Measurements from ENCODE around the gene RACK1. TPM values are rescaled to one million over a fixed set of nuclear protein-coding genes. Genes with fewer than 3 reads are reported as not detected.

The RACK1 gene
- total RNA-seq, 4 donors from 2014 or later, result 1,928 to 2,385 (median 2,165) TPM

DNA sequence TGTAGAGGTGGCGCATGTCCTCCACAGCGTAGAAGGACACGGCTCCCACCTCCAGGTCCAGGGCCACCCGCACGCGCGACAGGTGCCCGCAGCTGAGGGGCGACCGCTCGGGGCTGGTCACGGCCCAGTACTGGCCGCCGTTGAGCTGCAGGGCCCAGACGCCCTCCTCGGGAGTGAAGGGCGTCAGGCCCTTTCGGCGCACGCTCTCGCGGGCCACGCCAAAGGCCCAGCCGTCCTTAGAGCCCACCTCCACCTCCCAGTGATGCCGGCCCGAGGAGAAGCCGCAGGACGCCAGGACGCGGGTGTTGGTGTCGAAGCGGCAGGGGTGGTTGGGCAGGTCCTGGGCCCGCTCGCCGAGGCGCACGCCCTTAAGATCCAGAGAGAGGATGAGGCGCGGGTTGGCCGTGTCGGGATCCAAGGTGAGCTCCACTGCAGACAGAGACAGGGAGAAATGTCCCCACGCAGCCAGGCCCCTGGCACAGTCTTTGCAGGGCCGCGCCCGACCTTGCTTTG lies 48.4 kb downstream of the RACK1 start:
- ATAC-seq (ENCODE audit: low FRiP score), result no peak
- TF ChIP-seq, protein P1, sequence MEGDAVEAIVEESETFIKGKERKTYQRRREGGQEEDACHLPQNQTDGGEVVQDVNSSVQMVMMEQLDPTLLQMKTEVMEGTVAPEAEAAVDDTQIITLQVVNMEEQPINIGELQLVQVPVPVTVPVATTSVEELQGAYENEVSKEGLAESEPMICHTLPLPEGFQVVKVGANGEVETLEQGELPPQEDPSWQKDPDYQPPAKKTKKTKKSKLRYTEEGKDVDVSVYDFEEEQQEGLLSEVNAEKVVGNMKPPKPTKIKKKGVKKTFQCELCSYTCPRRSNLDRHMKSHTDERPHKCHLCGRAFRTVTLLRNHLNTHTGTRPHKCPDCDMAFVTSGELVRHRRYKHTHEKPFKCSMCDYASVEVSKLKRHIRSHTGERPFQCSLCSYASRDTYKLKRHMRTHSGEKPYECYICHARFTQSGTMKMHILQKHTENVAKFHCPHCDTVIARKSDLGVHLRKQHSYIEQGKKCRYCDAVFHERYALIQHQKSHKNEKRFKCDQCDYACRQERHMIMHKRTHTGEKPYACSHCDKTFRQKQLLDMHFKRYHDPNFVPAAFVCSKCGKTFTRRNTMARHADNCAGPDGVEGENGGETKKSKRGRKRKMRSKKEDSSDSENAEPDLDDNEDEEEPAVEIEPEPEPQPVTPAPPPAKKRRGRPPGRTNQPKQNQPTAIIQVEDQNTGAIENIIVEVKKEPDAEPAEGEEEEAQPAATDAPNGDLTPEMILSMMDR (IDR thresholded peaks at IDR 0.05), result no peak
- DNase-seq (ENCODE audit: low spot score), result no peak

DNA sequence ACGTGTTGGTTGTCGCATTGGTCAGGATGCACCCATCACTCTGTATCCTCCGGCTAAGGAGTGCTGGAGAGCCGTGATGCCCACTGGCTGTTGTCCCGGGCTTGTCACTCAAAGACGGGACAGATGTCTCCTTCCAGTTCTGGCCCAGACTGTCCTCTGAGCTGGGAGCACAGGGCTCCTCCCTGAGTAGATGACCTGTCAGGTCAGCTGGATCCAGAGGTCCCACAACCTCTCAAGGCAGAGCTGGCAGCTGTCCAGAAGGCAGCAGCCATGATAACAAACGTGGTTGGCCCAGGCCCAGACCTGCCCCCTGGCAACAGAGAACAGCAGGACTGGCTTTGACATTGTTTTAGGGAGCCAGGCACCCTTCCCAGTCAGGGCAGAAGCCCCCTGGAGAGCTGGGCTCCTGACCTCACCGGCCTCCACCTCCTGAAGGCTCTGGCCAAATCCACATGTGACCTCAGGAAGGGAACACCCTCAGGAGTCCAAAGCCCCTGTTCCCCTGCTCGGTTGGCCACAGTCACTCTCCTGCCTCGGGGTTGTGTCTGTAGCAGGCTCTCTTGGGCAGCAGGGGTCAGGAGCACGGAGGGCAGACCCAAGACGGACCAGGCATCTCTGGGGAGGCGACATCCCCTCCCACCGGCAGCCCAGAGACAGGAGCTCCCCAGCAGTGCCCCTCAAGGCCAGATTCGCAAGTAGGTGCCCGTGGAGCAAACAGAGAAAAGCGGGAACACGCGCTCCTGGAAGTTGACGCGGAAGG lies 49.0 kb downstream of the RACK1 start:
- DNase-seq (ENCODE audit: low spot score) (no peak), ATAC-seq (ENCODE audit: low FRiP score) (no peak)
- TF ChIP-seq, protein P1 (IDR thresholded peaks at IDR 0.05), result no peak

DNA sequence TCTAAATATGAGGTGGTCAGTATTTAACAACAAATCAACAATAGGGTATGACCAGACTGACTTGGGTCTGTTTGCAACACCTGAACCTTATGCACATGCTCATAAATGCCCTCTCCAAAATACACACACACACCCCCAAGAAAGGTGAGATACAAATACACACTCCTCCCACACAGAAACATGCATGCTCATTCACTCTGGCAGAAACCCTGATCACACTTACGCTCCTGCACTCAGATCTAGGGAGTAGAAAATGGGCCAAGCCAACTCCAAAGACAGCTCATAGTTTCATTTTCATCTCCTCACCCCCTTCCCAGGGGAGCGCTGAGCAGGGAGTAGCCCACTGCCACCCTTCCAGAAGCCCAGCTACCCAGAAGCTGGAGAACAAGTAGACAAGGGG lies 50.0 kb downstream of the RACK1 start:
- TF ChIP-seq, protein P1 (IDR thresholded peaks at IDR 0.05), result no peak
- ATAC-seq (ENCODE audit: low FRiP score) (no peak), DNase-seq (ENCODE audit: low spot score) (no peak)

DNA sequence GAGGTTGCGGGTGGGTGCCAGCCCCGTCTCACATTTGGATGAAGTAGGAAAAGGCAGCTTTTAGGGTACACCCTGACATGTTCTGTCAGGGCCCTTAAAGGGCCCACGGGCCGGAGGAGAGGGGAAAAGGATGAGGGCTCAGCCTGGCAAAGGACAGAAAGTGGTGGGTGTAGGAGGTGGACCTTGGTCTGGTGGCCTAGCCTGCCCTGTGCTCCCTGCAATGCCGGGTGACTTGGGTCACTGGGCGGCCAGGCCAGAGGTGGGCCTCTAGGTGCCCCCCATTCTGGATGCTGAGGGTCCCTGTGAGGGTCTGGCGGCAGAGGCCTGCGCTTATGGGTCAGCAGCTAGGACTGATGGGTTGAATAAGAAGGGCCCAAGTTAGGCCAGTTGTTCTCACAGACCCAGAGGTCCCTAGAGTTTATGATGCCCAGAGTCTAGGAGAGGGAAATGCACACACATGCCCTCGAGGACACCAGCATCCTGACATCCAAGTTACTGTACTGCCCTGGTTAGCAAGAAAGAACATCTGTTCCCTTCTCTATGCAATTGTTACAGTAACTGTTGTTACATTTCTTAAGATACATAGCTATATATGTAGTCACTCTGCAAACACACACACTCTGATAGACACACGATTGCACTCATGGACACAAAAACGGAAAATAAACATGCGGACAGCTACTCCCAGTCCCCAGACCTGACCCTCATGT lies 51.2 kb downstream of the RACK1 start:
- TF ChIP-seq, protein P1 (IDR thresholded peaks at IDR 0.05), result no peak
- DNase-seq (ENCODE audit: low spot score), result no peak
- no peak for ATAC-seq (ENCODE audit: low FRiP score)

DNA sequence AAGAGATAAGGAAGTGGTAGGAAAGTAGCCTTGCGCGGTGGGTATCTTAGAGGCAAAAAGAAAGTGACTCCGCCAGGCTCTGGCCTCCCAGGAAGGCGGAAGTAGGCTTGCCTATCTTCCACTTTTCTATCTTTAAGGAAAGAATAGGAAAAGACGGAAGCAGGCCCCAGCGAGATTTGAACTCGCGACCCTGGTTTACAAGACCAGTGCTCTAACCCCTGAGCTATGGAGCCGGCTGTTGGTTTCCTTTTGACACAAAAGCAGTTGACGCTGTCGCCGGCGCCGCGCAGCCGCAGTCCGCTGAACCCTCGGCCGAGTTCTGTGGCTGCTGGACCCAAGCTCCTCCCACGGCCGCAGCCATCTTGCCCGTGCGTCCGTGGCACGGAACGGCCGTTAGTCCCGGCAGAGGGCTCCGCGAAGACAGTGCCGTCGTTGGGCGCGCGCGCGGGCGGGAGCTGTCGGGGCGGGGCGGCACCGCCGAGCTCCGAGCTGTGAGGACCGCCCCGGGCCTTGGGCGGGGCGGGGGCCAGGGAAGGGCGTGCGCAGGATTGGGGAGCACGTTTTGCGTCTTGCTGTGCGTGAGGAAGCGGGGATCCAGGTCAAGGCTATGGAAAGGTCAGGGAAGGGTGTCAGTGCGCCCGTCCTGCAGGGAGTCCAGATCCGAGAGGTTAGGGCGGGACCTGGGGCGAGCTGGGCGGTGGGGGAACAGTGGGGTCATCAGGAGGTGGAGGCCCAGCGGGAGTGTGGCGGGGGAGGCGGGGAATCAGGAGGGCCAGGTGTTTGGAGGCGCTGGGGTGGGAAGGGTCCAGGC lies 52.0 kb downstream of the RACK1 start:
- ATAC-seq (ENCODE audit: low FRiP score) (peak; percentile 76), DNase-seq (ENCODE audit: low spot score) (peak; percentile 91)
- TF ChIP-seq, protein P1 (IDR thresholded peaks at IDR 0.05), result no peak

DNA sequence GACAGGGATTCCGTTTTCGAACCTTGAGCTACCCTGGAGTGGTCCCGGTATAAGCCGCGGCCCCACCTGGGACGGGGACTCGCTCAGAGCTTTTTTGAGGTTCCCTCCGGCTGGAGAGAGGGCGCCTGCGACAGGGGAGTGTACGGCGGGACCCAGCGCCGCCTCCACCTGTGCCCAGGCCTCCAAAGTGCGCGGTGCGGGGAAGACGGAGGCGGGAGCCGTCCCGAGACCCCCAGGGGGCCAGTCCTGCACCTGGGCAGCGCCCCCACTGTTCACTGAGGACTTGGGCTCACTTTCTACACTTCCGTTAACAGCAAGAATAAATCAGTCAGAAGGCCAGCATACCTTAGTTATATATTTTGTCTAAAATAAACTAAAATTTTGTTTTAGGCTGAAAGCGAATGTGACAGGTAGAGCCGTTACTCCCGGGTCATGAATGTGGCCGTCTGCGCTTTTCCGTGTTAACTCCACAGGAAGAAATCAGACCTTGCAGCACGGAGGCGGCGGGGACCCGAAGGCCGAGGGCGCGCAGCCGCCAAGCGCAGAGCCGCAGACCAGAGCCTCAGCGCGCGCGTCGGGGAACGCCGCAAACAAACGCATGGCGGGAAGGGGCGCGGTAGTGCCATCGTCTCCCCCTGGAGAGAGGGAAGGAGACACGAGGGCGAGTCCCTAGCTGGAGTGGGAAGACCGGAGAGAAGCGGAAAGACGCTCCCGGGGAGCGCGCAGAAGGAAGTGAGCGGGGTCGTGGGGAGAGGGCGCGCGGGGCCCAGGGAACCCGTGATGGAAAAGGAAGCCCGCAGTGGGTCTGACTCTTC lies 52.8 kb downstream of the RACK1 start:
- ATAC-seq (ENCODE audit: low FRiP score) (no peak), DNase-seq (ENCODE audit: low spot score) (no peak)
- TF ChIP-seq, protein P1 (IDR thresholded peaks at IDR 0.05), result no peak

Data from omental fat pad (tissue), 4 donors.